HPDE6-E6E7 (cell line): Measurements from ENCODE around the gene C1orf159.
"Not testable (repeated sequence)": the region's sequence is repeated elsewhere in the genome, so short reads cannot be mapped to it uniquely, and the experiment has no call there.

Experiments used
- DNase-seq: peaks from one replicate; pipeline ENCODE4 v3.0.0; 2011; ENCODE audit warnings: missing footprints; ENCODE audit errors: extremely low spot score

C1orf159 gene

GRCh38 chr1:1067284-1067859 is 48.5 kb downstream of the C1orf159 start:
- DNase-seq, result no peak

DNA sequence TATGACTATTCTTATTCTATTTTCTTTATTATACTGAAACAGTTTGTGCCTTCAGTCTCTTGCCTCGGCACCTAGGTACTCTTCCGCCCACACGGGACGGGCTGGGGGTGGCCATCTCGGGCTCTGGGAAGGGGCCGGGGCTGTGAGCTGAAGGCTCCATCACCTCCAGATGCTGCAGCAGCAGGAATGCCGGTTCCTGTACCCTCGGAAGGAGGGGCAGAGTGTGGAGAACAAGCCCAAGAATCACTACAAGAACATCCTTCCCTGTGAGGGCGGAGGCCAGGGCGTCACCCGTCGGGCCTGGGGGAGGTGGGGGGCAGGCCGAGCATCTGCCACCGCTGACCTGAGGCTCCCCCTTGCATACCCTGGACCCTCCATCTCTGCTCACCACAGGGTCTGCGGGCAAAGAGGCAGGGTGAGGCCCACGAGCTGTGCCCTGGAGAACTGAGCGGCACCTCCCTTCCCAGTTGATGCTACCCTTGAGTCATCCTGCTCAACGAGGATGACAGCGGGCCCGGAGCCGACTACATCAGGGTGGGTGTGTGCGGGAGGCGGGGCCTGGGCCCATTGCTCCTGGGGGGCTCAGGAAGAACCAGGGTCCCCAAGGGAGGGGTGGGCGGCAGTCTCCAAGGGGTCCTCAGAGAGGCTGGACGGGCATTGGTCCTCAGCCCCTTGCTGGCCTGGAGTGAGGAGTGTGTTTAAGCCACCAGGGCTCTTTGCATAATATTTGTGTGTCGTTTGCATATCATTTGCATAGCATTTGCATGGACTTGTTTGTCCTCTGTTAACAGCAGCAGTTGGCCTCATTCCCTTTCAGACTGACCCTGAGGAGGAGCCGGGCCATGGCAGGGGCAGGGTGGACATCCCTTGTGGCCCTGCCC is 49.2 kb downstream of the C1orf159 start:
- no peak for DNase-seq

DNA sequence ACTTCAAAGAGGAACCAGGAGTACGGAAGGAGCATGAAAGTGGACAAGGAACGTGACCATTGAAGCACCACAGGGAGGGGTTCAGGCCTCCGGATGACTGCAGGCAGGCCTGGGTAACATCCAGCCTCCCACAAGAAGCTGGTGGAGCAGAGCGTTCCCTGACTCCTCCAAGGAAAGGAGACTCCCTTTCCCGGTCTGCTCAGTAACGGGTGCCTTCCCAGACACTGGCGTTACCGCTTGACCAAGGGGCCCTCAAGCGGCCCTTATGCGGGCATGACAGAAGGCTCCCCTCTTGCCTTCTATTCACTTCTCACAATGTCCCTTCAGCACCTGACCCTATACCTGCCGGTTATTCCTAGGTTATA is 50.0 kb downstream of the C1orf159 start:
- DNase-seq, result not testable (repeated sequence)

DNA sequence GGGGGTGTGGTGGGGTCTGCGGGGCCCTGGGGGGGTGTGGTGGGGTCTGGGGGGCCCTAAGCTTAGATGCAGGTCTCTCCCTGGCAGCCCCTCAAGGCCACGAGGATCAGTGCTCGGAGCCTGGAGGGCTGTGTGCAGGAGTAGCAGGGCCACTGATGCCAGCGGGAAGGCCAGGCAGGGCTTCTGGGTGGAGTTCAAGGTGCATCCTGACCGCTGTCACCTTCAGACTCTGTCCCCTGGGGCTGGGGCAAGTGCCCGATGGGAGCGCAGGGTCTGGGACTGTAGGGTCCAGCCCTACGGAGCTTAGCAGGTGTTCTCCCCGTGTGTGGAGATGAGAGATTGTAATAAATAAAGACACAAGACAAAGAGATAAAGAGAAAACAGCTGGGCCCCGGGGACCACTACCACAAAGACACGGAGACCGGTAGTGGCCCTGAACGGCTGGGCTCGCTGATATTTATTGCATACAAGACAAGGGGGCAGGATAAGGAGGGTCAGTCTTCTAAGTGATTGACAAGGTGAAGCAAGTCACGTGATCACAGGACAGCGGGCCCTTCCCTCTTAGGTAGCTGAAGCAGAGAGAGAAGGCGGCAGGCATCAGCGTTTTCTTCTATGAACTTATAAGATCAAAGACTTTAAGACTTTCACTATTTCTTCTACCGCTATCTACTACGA is 50.5 kb downstream of the C1orf159 start:
- no peak for DNase-seq

- peak; percentile 79 for DNase-seq
Observed at GRCh38 chr1:1063945-1064831, 51.7 kb downstream of the C1orf159 start.

DNA sequence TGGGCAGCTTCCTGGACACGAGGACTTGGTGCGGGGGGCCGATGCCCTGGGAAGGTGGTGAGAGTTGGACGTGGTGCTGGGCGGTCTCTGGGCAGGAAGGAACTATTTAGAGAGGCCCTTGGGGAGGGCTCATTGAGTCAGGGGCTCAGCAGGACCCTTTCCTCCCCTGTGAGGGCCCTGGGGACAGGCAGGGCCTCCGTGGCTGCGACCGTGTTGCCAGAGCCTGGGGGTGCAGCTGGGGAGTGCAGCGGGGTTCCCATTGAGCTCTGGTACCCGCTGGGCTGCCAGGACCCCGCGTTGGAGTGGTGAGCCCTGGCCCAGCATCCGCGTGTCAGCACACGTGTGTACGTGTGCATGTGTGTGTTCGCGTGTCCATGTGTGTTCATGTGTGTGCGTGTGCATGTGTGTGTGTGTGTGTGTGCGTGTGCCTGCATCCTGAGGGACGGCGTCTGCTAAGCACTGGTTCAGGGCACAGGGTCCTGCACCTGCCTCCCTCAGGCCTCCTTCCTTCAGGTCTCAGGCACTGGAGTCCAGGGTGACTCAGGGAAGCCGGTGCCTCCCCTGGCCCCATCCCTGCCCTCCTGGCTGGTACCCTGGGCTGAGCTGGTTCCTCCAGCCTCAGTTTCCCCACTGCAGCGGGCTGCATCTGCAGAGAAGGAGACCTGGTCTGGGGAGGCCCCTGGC is 52.5 kb downstream of the C1orf159 start:
- DNase-seq, result no peak

DNA sequence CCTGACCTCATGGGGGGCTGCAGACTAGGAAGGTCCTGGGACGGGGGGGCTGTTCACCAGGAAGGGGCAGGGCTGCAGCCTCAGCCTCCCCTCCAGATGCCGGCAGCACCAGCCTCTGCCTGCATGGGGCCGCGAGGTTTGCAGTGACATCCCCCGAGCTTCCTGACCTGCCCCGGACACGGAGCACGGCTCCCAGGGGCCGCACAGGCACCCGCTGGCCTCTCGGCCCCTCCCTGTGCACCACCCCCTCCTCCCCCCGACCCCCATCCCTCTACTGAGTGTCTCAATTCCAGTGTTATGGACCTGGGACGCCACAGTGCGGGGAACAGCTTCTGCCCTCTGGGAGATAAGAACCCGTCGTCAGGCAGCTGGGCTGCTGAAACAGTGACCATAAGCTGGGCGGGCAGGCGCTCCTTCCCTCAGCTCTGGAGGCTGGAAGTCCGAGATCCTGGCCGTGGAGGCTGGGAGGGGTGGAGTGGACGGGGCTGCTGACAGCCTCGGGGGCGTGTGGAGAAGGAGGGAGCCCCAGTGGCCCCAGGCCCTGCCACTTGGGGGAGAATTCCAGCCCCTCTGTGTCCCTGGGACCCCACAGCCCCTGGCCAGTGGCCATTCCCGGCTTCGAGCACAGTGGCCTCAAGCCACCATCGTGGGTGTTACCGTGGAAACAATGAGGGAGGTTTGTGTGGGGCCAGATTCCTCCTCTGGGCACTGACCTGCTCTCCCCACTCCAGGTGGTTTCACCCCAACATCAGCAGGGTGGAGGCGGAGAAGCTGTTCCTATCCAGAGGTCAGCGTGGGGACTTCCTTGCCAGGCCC is 53.3 kb downstream of the C1orf159 start:
- DNase-seq, result no peak

GRCh38 chr1:1061682-1062345 is 54.1 kb downstream of the C1orf159 start:
- DNase-seq, result no peak

GRCh38 chr1:1060281-1061000 is 55.4 kb downstream of the C1orf159 start:
- no peak for DNase-seq

DNA sequence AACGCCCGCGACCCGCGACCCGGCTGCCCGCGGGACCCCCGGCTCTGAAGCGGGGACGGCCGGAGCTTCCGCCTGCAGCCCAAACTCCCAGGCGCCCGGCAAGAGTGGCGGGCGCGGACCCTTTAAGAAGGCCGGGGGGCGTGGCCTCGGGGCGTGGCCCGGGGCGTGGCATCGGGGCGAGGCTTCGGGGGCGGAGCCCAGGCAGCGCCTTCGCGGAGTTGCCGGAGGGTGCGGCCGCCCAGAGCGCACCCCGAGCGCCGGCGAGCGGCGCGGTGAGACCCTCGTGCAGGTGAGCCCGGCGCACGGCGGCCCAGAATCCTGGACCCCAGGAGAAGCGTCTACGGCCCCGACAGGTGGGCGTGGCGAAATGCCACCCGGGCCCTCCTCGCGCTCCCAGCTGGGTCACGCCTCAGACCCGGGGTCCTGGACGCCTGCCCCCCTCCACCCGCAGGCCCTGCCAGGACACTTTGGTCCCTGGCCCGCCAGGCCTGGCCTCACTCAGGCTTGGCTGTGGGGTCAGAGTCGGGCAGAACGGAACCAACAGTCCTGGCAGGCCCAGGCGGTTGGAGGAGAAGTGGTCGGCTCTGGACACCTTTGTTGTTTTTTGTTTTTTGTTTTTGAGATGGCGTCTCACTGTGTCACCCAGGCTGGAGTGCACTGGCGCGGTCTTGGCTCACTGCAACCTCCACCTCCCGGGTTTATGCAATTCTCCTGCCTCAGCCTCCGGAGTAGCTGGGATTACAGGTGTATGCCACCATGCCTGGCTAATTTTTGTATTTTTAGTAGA is 56.2 kb downstream of the C1orf159 start:
- peak; percentile 78 for DNase-seq

DNA sequence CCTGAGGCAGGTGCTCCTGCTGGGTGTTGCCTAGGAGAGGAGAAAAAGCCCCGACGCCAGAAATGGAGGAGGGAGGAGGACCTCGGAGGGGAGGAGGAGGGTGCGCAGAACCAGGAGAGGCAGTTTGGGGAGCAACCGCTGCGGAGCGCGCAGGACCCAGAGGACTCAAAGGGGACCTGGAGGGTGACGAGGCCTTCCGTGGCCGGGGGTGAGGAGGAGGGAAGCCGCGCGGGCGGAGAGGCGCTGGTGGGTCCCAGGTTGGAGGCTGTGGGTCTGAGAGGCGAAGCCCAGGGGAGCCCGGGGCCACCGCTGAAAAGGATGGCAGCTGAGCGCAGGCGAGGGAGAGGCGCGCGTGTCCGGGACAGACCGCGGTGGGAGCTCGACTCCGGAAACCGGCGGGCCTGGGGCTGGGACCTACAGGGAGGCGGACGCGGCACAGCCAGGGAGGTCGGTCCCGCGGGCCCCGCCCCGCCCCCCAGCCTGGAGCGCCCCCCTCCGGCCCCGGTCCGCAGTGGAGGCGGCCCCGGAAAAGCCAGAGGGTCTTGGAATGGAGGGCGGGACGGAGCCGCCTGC is 56.9 kb downstream of the C1orf159 start:
- no peak for DNase-seq

- DNase-seq, result no peak
Observed at GRCh38 chr1:1058088-1058905, 57.6 kb downstream of the C1orf159 start.

- not testable (repeated sequence) for DNase-seq
Observed at GRCh38 chr1:1057769-1058087, 58.2 kb downstream of the C1orf159 start.

DNA sequence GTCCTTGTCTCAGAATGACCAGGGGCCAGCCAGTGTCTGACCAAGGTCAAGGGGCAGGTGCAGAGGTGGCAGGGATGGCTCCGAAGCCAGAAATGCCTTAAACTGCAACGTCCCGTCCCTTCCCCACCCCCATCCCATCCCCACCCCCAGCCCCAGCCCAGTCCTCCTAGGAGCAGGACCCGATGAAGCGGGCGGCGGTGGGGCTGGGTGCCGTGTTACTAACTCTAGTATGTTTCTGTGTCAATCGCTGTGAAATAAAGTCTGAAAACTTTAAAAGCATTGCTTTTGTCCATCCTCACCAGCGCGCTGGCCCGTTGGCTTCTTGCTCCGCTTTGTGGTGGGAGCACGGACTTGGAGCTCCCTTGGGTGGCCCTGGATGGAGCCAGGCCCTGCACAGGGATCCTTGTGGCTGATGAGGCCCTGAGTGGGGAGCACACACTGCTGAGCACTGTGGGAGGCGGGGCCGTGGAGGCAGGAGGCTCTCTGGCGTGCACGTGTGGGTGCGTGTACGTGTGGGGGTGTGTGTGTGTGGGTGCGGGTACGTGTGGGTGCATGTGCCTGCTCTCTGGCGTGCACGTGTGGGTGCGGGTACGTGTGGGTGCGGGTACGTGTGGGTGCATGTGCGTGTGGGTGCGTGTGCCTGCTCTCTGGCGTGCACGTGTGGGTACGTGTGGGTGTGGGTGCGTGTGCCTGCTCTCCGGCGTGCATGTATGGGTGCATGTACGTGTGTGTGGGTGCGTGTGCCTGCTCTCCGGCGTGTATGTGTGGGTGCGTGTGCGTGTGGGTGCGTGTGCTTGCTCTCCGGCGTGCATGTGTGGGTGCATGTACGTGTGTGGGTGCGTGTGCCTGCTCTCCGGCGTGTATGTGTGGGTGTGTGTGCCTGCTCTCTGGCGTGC is 59.8 kb downstream of the C1orf159 start:
- no peak for DNase-seq

GRCh38 chr1:1054971-1055370 is 60.9 kb downstream of the C1orf159 start:
- no peak for DNase-seq

DNA sequence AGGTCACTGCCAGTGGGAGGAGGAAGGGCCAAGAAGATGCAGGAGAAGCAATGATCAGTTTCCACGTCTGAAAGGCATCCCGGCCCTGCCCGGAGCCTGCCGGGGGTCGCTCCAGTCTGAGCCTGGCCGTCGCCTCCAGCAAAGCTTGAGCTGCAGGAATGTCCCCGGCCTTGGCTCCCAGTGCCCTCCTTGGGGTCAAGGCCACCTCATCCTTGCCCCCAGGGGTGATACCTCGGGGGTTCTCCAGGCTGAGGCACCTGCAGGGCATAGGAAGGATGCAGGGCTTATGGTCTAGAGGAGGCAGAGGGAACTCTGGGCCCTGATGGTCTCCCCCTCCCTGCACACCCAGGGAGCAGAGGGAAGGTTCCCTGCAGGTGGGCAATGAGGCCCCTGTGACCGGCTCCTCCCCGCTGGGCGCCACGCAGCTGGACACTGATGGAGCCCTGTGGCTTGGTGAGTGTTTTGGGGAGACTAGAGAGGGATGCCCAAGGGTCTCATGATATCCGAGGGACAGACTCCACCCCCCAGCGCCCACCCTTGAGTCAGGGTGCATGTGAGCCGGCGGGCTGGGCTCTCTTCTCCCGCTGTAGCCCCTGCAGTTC is 61.7 kb downstream of the C1orf159 start:
- DNase-seq, result no peak
